Right renal cortex interstitium (tissue), 3 donors: ENCODE data around the gene MRRF. TPM values are rescaled to one million over a fixed set of nuclear protein-coding genes. Genes with fewer than 3 reads are reported as not detected.
A peak's percentile ranks its signal among the peaks of the same experiment; 100 is the strongest.
"Not testable (repeated sequence)": the region's sequence is repeated elsewhere in the genome, so short reads cannot be mapped to it uniquely, and the experiment has no call there.

Experiments used
- DNase-seq, 3 donors: peaks; one replicate each; pipeline ENCODE4 v3.0.0-alpha.2; 2013; ENCODE audit warnings: low read depth in 3 of 3, low spot score in 2 of 3
- polyA plus RNA-seq, 3 donors: library from polyadenylated mRNA; unstranded; fragments of 120-200 nt; gene quantifications; one replicate each; pipeline ENCODE4 v1.2.1, GENCODE V29; 2013; ENCODE audit not compliant: insufficient read length in 3 of 3

MRRF gene
- polyA plus RNA-seq, 3 donors, result 42.8 to 46.3 (median 44.5) TPM

GRCh38 chr9:122349201-122349600 is 84.5 kb downstream of the MRRF start:
- DNase-seq, result no peak

- peak in 1 of 3 donors; percentile 65 for DNase-seq
Observed at GRCh38 chr9:122350577-122351355, 86.1 kb downstream of the MRRF start.

- no peak for DNase-seq
Observed at GRCh38 chr9:122354536-122355199, 90.0 kb downstream of the MRRF start.

- DNase-seq, result no peak
Observed at GRCh38 chr9:122355336-122355875, 90.7 kb downstream of the MRRF start.

GRCh38 chr9:122356627-122357026 is 91.9 kb downstream of the MRRF start:
- DNase-seq, result no peak

- DNase-seq, result no peak
Observed at GRCh38 chr9:122360891-122361290, 96.2 kb downstream of the MRRF start.

- DNase-seq, result not testable (repeated sequence)
Observed at GRCh38 chr9:122363131-122363530, 98.4 kb downstream of the MRRF start.

- DNase-seq, result no peak
Observed at GRCh38 chr9:122364117-122364782, 99.6 kb downstream of the MRRF start.

- no peak for DNase-seq
Observed at GRCh38 chr9:122364783-122365150, 100.1 kb downstream of the MRRF start.

- no peak for DNase-seq
Observed at GRCh38 chr9:122366074-122366660, 101.5 kb downstream of the MRRF start.

- no peak for DNase-seq
Observed at GRCh38 chr9:122367065-122367464, 102.4 kb downstream of the MRRF start.

GRCh38 chr9:122367774-122368460 is 103.2 kb downstream of the MRRF start:
- no peak for DNase-seq

GRCh38 chr9:122368642-122369041 is 104.0 kb downstream of the MRRF start:
- no peak for DNase-seq

- no peak for DNase-seq
Observed at GRCh38 chr9:122370303-122370702, 105.6 kb downstream of the MRRF start.

- no peak for DNase-seq
Observed at GRCh38 chr9:122370869-122371755, 106.4 kb downstream of the MRRF start, which contains the start of gene PTGS1. Gene PTGS1 (plus strand): TSS chr9:122371024. CDS start chr9:122371085, 61 bp downstream.

- no peak for DNase-seq
Observed at GRCh38 chr9:122371846-122372245, 107.2 kb downstream of the MRRF start.

- DNase-seq, result no peak
Observed at GRCh38 chr9:122372856-122373845, 108.5 kb downstream of the MRRF start.

- no peak for DNase-seq
Observed at GRCh38 chr9:122374885-122375420, 110.3 kb downstream of the MRRF start.
